WTC11 (cell line): ENCODE data around the gene GTF2F1. TPM values are rescaled to one million over a fixed set of nuclear protein-coding genes. Genes with fewer than 3 reads are reported as not detected.
"Not testable (repeated sequence)": the region's sequence is repeated elsewhere in the genome, so short reads cannot be mapped to it uniquely, and the experiment has no call there.

Experiments
- ATAC-seq: fragments of 200-7000 bp; cut with Tn5 transposase; 2 replicates; pipeline ENCODE4 v1.10.0; 2021; ENCODE audit warnings: mild to moderate bottlenecking, moderate library complexity
- CTCF ChIA-PET: fragments of 300-600 bp; sonication (Branson Sonifier 250); formaldehyde crosslinking; loops from one replicate; lab custom pipeline; 2021; ENCODE audit warnings: antibody characterized with exemption; lab: Charles Lee
- POLR2A ChIA-PET: fragments of 350-600 bp; sonication (Branson Sonifier 250); formaldehyde crosslinking; loops from one replicate; lab custom pipeline; 2021; ENCODE audit warnings: antibody characterized with exemption; lab: Charles Lee
- DNase-seq: peaks from one replicate; pipeline ENCODE4 v3.0.0; 2021; ENCODE audit warnings: low spot score
- H3K27ac Mint-ChIP-seq: 2 replicates; pipeline ENCODE4 v1.8.0; 2021; ENCODE audit warnings: mixed read lengths
- H3K27me3 Mint-ChIP-seq: 2 replicates; pipeline ENCODE4 v1.8.0; 2021; ENCODE audit warnings: low read depth, mild to moderate bottlenecking, moderate library complexity, mixed read lengths
- H3K36me3 Mint-ChIP-seq: 2 replicates; pipeline ENCODE4 v1.8.0; 2021; ENCODE audit warnings: mixed read lengths
- H3K4me1 Mint-ChIP-seq: 2 replicates; pipeline ENCODE4 v1.8.0; 2022; ENCODE audit warnings: mixed read lengths
- H3K4me3 Mint-ChIP-seq: 2 replicates; pipeline ENCODE4 v1.8.0; 2021; ENCODE audit warnings: mild to moderate bottlenecking, moderate library complexity, mixed read lengths
- H3K9me3 Mint-ChIP-seq: 2 replicates; pipeline ENCODE4 v1.8.0; 2021; ENCODE audit warnings: mixed read lengths
- ARID4B ChIP-seq: sonication (generic); formaldehyde crosslinking; IDR thresholded peaks from 2 replicates; pipeline ENCODE4 v1.8.0; 2023; ENCODE audit warnings: missing genetic modification reagents, mild to moderate bottlenecking, borderline replicate concordance
- ATF1 ChIP-seq: sonication (generic); formaldehyde crosslinking; IDR thresholded peaks from 2 replicates; pipeline ENCODE4 v1.8.1; 2023; ENCODE audit warnings: mild to moderate bottlenecking, moderate library complexity, missing genetic modification reagents
- CBFB ChIP-seq: sonication (generic); formaldehyde crosslinking; IDR thresholded peaks from 2 replicates; pipeline ENCODE4 v1.8.1; 2022; ENCODE audit warnings: mild to moderate bottlenecking, low read depth, missing genetic modification reagents
- ESRRA ChIP-seq: sonication (generic); formaldehyde crosslinking; IDR thresholded peaks from 2 replicates; pipeline ENCODE4 v1.8.1; 2022; ENCODE audit warnings: mild to moderate bottlenecking, missing genetic modification reagents, borderline replicate concordance
- GABPB1 ChIP-seq: sonication (generic); formaldehyde crosslinking; IDR thresholded peaks from 2 replicates; pipeline ENCODE4 v1.8.1; 2023; ENCODE audit warnings: mild to moderate bottlenecking, missing genetic modification reagents
- GTF2I ChIP-seq: fragments of 250-450 bp; sonication (Bioruptor Pico); conservative IDR thresholded peaks from 2 replicates; pipeline ENCODE4 v1.4.0; 2021; ENCODE audit warnings: mild to moderate bottlenecking
- JAZF1 ChIP-seq: fragments of 250-450 bp; sonication (Bioruptor Pico); IDR thresholded peaks from 2 replicates; pipeline ENCODE4 v1.9.0; 2021; ENCODE audit warnings: moderate library complexity, mild to moderate bottlenecking, inconsistent platforms
- NR3C1 ChIP-seq: sonication (generic); formaldehyde crosslinking; conservative IDR thresholded peaks from 2 replicates; pipeline ENCODE4 v1.8.1; 2023; ENCODE audit warnings: low read depth, mild to moderate bottlenecking, missing genetic modification reagents
- RORB ChIP-seq: fragments of 250-450 bp; sonication (Bioruptor Pico); IDR thresholded peaks from 2 replicates; pipeline ENCODE4 v1.9.0; 2021; ENCODE audit warnings: mild to moderate bottlenecking
- SP1 ChIP-seq: sonication (generic); formaldehyde crosslinking; conservative IDR thresholded peaks from 2 replicates; pipeline ENCODE4 v1.8.1; 2022; ENCODE audit warnings: missing genetic modification reagents
- TEAD1 ChIP-seq: sonication (generic); formaldehyde crosslinking; IDR thresholded peaks from 2 replicates; pipeline ENCODE4 v1.8.0; 2022; ENCODE audit warnings: mild to moderate bottlenecking, missing genetic modification reagents
- ZNF423 ChIP-seq: fragments of 250-450 bp; sonication (Bioruptor Pico); IDR thresholded peaks from 2 replicates; pipeline ENCODE4 v2.1.2; 2022; ENCODE audit warnings: mild to moderate bottlenecking, moderate library complexity
- total RNA-seq: library from RNA; stranded (reverse); gene quantifications from 3 replicates; pipeline ENCODE4 v1.2.3, GENCODE V29; 2021
- TF ChIP-seq, protein P1 (sequence below): sonication (generic); formaldehyde crosslinking; IDR thresholded peaks from 2 replicates; pipeline ENCODE4 v1.8.1; 2022; ENCODE audit warnings: mild to moderate bottlenecking, missing genetic modification reagents, moderate library complexity, borderline replicate concordance
- TF ChIP-seq, protein P2 (sequence below): sonication (generic); formaldehyde crosslinking; IDR thresholded peaks from 2 replicates; pipeline ENCODE4 v1.8.1; 2023; ENCODE audit warnings: mild to moderate bottlenecking, missing genetic modification reagents
- TF ChIP-seq, protein P3 (sequence below): sonication (generic); formaldehyde crosslinking; IDR thresholded peaks from 2 replicates; pipeline ENCODE4 v1.8.0; 2023; ENCODE audit warnings: missing genetic modification reagents
- TF ChIP-seq, protein P4 (sequence below): fragments of 200-600 bp; IDR thresholded peaks from 2 replicates; pipeline ENCODE4 v1.8.0; 2022; ENCODE audit warnings: antibody characterized with exemption
- TF ChIP-seq, protein P5 (sequence below): sonication (generic); formaldehyde crosslinking; IDR thresholded peaks from 2 replicates; pipeline ENCODE4 v1.8.0; 2023; ENCODE audit warnings: mild to moderate bottlenecking, missing genetic modification reagents
- TF ChIP-seq, protein P6 (sequence below): sonication (generic); formaldehyde crosslinking; conservative IDR thresholded peaks from 2 replicates; pipeline ENCODE4 v1.8.1; 2022; ENCODE audit warnings: mild to moderate bottlenecking, missing genetic modification reagents

The GTF2F1 gene
- total RNA-seq, 1 experiment from 2014 or later: 62.4 TPM

DNA sequence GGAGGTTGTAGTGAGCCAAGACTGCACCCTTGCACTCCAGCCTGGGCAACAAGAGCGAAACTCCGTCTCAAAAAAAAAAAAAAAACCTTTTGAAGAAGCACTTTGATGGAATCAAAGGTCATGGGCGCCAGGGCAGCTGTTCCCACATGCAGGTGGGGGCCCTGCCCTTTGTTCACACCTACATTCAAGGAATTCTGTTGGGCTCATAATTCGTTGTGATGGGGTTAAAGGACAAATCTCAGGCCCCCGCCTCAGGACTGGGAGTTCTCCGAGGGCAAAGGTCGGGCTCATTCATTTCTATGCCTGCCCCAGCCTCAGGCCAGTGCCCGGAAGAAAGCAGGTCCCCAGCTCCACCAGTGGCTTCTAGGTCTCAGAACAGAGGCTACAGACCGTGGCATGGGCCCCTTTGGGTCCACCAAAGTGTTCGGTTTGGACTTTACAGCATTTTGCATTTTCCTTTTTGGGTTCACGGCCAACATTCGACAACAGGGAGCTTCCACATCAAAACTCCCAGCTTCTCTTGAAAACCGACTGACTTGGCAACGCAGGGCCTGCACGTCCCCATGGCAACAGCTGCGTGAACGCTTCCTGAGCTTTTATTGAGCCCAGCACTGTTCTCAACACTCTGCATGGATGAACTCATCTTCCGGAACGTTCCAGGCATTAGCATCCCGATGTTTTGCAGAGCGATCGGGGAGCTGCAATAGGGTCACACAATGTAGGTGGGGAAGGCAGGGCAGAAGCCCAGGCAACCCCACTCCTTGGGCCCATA is 10.1 kb upstream of the GTF2F1 start (continued):
- TF ChIP-seq, protein P1, sequence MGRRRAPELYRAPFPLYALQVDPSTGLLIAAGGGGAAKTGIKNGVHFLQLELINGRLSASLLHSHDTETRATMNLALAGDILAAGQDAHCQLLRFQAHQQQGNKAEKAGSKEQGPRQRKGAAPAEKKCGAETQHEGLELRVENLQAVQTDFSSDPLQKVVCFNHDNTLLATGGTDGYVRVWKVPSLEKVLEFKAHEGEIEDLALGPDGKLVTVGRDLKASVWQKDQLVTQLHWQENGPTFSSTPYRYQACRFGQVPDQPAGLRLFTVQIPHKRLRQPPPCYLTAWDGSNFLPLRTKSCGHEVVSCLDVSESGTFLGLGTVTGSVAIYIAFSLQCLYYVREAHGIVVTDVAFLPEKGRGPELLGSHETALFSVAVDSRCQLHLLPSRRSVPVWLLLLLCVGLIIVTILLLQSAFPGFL (CRISPR knock-in tag): no peak
- TF ChIP-seq SP1 (CRISPR knock-in tag) (no peak), ESRRA (no peak), GTF2I (CRISPR knock-in tag) (no peak), TEAD1 (CRISPR knock-in tag) (no peak), ATF1 (CRISPR knock-in tag) (no peak)
- TF ChIP-seq, protein P2, sequence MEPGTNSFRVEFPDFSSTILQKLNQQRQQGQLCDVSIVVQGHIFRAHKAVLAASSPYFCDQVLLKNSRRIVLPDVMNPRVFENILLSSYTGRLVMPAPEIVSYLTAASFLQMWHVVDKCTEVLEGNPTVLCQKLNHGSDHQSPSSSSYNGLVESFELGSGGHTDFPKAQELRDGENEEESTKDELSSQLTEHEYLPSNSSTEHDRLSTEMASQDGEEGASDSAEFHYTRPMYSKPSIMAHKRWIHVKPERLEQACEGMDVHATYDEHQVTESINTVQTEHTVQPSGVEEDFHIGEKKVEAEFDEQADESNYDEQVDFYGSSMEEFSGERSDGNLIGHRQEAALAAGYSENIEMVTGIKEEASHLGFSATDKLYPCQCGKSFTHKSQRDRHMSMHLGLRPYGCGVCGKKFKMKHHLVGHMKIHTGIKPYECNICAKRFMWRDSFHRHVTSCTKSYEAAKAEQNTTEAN (CRISPR knock-in tag): no peak

DNA sequence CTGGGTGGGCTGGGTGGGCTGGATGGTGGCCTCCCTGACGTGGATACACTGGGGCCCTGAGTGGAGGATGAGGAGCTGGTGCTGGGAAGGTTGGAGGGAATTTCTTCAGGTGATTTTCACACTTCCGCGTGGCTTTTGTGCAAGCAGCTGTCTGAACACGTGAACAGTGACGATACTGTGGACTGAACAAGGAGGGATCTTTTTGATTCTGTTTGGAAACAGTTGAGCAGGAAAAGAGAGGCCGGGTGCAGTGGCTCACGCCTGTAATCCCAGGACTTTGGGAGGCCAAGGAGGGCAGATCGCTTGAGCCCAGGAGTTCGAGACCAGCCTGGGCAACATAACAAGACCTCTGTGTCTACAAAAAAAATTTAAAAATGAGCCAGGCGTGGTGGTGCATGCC is 9.1 kb upstream of the GTF2F1 start:
- Mint-ChIP-seq H3K9me3 (no peaks in the 10 kb centered on the region), H3K36me3 (no peaks in the 10 kb centered on the region), H3K27ac (no peak overlapping the region), H3K27me3 (no peaks in the 10 kb centered on the region), H3K4me3 (no peak overlapping the region), H3K4me1 (no peaks in the 10 kb centered on the region)
- no peak for DNase-seq
- POLR2A ChIA-PET: no interaction called here
- CTCF ChIA-PET: interaction anchor here (2.3 kb wide), 1 partner anchor 10 kb away, joined by 13 read pairs; no protein-coding TSS in a partner anchor
- TF ChIP-seq RORB (CRISPR knock-in tag) (no peak), JAZF1 (CRISPR knock-in tag) (no peak), ZNF423 (CRISPR knock-in tag) (no peak), CBFB (CRISPR knock-in tag) (no peak), GABPB1 (no peak), ARID4B (CRISPR knock-in tag) (no peak), NR3C1 (CRISPR knock-in tag) (no peak)
- TF ChIP-seq, protein P3, sequence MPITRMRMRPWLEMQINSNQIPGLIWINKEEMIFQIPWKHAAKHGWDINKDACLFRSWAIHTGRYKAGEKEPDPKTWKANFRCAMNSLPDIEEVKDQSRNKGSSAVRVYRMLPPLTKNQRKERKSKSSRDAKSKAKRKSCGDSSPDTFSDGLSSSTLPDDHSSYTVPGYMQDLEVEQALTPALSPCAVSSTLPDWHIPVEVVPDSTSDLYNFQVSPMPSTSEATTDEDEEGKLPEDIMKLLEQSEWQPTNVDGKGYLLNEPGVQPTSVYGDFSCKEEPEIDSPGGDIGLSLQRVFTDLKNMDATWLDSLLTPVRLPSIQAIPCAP (CRISPR knock-in tag): no peak
- TF ChIP-seq, protein P4, sequence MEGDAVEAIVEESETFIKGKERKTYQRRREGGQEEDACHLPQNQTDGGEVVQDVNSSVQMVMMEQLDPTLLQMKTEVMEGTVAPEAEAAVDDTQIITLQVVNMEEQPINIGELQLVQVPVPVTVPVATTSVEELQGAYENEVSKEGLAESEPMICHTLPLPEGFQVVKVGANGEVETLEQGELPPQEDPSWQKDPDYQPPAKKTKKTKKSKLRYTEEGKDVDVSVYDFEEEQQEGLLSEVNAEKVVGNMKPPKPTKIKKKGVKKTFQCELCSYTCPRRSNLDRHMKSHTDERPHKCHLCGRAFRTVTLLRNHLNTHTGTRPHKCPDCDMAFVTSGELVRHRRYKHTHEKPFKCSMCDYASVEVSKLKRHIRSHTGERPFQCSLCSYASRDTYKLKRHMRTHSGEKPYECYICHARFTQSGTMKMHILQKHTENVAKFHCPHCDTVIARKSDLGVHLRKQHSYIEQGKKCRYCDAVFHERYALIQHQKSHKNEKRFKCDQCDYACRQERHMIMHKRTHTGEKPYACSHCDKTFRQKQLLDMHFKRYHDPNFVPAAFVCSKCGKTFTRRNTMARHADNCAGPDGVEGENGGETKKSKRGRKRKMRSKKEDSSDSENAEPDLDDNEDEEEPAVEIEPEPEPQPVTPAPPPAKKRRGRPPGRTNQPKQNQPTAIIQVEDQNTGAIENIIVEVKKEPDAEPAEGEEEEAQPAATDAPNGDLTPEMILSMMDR: no peak
- TF ChIP-seq, protein P5, sequence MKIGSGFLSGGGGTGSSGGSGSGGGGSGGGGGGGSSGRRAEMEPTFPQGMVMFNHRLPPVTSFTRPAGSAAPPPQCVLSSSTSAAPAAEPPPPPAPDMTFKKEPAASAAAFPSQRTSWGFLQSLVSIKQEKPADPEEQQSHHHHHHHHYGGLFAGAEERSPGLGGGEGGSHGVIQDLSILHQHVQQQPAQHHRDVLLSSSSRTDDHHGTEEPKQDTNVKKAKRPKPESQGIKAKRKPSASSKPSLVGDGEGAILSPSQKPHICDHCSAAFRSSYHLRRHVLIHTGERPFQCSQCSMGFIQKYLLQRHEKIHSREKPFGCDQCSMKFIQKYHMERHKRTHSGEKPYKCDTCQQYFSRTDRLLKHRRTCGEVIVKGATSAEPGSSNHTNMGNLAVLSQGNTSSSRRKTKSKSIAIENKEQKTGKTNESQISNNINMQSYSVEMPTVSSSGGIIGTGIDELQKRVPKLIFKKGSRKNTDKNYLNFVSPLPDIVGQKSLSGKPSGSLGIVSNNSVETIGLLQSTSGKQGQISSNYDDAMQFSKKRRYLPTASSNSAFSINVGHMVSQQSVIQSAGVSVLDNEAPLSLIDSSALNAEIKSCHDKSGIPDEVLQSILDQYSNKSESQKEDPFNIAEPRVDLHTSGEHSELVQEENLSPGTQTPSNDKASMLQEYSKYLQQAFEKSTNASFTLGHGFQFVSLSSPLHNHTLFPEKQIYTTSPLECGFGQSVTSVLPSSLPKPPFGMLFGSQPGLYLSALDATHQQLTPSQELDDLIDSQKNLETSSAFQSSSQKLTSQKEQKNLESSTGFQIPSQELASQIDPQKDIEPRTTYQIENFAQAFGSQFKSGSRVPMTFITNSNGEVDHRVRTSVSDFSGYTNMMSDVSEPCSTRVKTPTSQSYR (CRISPR knock-in tag): no peak
- TF ChIP-seq, protein P6, sequence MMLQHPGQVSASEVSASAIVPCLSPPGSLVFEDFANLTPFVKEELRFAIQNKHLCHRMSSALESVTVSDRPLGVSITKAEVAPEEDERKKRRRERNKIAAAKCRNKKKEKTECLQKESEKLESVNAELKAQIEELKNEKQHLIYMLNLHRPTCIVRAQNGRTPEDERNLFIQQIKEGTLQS (CRISPR knock-in tag): no peak
- no peak for ATAC-seq

DNA sequence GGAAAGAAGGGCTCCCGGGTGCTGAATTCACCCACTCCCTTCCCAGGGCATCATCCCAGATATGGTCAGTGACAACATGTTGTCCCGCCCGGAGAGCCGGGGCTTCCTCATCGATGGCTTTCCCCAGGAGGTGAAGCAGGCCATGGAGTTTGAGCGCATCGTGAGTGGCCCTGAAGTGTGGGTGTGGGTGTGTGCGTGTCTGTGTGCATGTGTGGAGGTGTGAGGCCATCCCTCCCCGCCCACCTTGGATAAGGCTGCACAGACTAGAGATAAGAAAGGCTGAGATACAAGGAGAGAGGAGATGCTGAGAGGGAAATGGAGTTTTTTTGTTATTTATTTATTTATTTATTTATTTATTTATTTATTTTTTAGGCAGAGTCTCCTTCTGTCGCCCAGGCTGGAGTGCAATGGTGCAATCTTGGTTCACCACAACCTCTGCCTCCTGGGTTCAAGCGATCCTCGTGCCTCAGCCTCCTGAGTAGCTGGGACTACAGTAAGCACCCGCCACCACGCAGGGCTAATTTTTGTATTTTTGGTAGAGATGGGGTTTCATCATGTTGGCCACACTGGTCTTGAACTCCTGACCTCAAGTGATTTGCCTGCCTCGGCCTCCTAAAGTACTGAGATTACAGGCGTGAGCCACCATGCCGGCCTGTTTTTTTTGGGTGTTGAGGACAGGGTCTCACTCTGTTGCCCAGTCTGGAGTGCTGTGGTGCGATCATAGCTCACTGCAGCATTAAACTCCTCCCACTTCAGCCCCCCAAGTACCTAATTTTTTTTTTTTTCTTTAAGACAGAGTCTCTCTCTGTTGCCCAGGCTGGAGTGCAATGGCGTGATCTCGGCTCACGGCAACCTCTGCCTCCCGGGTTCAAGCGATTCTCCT is 7.3 kb upstream of the GTF2F1 start:
- ATAC-seq, H3K4me1 Mint-ChIP-seq, DNase-seq, CTCF ChIA-PET, H3K9me3 Mint-ChIP-seq, POLR2A ChIA-PET, H3K27ac Mint-ChIP-seq, H3K4me3 Mint-ChIP-seq, H3K27me3 Mint-ChIP-seq, H3K36me3 Mint-ChIP-seq: not testable (repeated sequence)
